Stimulated activated CD4-positive, alpha-beta T cell treated with anti-CD3 and anti-CD28 coated beads, Interleukin-1b, Interleukin-23, amount 100 ng/mL, for 4 hours (primary cell): ENCODE results near the gene ARFGAP1.

Experiments
- DNase-seq, 2 donors: peaks; one replicate each; pipeline ENCODE4 v3.0.0-alpha.2; 2020; ENCODE audit warnings: low read depth in 2 of 2

Gene ARFGAP1

DNA sequence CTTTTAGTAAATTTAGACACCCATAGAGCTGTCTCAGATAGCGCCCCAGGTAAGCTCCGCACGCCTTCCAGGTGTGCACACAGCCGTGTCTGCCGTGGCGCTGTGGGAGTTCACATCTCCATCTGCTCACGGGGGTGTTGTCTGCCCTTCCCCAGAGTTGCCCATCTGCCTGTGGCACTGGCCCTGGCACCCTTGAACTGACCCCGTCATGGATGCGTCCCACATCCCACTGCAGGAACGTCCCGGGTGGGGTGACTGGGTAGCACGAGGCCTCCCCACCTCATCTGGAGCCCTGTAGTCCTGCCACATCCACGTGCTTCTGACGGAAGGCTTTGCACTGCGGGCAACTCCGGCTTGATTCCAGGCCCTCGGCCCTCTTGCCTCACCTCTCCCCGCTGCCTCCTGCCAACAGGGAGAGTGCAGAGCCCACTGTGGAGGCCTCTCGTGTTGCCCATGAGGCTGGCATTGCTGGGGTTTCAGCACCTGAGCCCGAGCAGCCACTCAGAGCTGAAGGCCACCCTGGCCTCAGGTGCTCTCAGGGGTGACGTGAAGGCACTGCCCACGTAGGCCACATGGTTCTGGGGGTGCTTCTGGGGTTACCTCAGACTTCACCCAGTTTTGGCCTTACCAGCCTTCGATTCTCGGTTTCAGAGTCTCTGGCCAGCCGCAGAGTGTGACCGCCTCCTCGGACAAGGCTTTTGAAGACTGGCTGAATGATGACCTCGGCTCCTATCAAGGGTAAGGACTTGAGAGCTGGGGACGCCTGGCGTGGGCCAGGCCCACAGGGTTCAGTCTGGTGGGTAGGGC is 5.1 kb downstream of the ARFGAP1 start:
- no peak for DNase-seq

DNA sequence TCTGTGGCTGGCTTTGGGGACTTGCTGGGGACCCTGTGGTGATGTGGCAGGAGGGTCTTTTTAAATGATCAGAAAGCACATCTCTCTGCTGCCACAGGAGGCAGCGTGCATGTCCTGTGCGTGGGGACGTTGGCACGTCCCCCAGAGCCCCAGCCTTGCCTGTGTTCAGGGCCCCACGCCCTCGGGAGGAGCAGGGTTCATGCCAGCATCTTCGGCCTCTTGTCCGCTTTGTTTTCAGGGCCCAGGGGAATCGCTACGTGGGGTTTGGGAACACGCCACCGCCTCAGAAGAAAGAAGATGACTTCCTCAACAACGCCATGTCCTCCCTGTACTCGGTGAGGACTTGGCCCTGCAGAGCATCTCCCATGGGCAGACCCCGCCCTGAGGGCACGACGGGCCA is 6.0 kb downstream of the ARFGAP1 start:
- DNase-seq: no peak

DNA sequence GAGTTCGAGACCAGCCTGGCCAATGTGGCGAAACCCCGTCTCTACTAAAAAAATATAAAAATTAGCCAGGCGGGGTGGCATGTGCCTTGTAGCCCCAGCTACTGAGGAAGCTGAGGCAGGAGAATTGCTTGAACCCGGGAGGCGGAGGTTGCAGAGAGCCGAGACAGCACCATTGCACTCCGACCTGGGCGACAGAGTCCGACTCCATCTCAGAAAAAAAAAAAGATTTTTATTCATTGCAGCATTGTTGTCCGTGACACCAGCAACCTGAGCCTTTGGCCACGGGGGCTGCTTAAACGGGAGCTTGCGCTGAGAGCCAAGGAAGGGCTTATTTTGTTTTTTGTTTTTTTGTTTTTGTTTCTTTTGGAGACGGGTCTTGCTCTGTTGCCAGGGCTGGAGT is 7.3 kb downstream of the ARFGAP1 start:
- DNase-seq: no peak

DNA sequence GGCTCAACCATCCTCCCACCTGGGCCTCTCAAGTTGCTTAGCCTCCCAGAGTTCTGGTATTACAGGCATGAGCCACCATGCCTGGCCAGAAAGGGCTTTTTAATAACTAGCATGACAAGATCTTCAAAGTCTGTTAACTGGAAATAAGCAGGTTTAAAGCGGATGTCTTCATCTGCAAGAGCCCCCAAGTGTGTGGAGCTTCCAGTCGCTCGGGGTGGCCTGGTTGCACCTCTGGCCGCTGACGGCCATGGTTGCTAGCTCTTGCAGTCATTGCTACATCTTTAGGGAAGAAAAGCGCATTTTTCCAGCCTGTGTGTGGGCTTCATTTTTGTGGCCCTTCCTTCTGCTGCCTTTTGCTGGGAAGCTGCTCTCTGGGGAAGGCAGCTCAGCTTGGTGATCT is 7.8 kb downstream of the ARFGAP1 start:
- no peak for DNase-seq

DNA sequence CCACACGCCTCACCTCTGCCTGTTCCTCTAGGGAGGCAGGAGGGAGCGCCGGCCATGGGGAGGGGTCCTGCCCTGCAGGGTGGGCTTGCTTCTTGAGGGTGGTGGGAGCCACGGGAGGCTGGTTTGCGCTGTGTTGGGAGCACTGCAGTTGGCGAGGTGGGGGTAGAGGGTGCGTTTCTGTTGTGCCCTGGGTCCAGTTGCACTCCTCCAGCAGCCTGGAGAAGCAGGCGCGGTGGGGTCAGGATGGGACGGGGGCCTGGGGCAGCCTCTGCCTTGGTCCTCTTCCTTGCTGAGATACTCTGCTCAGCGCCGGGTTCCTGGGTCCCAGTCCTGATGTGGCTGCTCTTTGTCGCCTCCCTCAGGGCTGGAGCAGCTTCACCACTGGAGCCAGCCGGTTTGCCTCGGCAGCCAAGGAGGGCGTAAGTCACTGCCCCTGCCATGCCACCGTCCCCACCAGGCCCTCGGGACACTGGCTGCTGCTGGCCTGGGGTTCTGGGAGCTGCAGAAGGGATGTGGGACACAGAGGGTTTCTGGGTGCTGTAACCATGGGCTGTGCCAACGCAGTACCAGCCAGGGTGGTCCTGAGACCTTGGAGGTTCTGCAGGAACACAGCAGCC is 8.4 kb downstream of the ARFGAP1 start:
- DNase-seq: no peak

DNA sequence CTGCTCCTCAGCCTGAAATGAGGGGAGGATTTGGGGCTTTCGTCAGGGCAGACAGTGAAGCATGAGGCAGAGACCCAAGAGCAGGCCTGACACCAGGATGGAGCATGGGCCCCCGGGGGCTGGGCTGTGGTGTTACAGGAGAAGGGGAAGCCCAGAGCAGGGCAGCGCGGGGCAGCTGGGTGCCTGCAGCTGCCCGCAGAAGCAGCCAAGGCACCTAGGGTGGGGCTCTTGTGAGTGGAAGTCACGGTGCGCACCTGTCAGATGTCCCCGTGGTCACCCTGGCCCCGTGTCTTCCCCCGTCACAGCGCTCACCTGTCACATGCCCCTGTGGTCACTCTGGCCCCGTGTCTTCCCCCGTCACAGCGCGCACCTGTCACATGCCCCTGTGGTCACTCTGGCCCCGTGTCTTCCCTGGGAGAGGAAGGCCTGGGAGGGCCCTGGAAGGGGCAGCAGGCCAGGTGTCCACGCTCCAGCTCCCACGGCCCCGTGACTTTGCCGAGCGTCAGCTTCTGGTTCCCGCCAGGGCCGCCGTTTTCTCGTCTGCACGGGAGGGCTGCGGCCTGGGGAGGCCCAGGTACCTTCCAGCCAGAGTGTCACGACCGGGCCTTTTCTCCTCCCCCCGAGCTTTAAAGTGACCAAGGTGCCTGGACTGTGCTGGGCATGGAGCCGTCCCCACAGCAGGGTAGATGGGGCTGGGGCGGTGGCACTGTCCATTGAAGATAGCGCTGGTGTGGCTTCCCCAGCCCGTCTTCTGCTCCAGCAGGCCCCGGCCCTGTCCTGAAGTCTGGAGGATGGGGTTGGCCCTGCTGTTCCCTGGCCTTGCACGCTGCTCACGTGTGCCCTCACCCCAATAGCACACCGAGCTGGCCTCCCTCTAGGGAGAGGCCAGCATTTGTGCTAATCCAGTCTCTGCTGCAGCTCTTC is 9.4 kb downstream of the ARFGAP1 start:
- DNase-seq: no peak

DNA sequence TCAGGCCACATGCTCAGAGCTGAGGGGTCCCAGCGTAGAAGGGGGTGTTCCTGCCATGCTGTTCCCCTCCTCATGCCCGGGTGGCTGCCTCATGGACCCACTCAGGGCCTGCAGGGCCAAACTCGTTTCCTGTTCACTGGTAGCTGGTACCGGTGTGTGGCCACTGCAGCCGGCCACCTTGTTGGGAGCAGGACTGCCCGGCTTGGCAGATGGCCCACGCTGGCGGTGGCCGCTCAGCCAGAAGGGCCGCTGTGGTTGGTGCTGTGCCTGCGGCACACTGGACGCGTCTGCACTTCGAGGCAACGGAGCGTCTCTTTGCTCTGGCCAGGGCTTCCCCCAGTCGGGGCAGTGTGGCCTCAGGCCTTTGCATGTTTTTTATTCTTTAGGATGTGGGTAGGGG is 10.3 kb downstream of the ARFGAP1 start:
- DNase-seq: no peak

DNA sequence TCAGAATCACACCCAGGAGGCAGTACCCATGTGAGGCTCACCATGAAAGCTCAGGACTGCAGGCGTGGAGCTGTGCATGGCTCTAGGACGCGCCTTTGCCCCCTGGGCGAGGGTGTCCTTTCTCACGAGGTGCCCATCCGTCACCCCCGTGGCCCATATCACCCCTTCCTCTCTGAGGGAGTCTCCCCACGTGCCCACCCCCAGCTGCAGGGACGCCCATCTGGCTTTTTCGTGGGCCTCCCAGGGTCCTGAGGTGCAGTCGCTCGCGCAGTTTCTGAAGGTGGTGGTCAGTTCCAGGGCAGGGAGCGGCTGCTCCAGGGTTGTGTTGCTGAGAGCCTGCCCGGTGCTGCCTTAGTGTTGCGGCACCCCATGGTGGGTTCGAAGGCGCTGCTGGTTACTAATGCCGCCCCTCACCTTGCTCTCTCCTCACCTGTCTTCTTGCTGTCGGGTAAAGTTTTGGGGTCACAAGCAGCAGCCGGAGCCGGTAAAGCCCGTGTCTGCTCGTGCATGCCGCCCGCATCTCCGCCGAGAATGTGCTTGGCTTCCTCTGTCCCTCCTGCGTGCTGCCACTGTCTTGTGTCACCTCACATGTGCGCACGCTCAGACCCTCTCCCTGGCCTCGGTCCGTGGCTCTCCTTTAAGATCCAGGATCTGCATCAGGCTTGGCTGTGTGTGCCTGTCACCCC is 10.9 kb downstream of the ARFGAP1 start:
- DNase-seq: no peak

DNA sequence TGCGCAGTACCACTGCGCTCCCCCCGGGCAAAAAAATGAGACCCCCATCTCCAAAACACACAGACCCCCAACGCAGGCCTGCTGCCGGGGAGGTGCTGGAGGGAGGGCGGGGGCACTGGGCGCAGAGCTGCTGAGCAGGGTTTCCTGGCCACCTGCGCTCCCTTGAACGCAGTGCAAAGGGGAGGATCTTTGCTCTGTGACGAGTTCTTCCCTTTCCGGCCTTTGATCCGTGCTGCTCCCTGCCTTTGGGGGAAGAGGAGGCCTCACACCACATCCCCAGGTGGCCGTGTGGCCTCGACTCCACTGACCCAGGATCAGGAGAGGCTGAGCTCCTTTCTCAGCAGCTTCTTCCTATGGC is 11.4 kb downstream of the ARFGAP1 start:
- DNase-seq: no peak

DNA sequence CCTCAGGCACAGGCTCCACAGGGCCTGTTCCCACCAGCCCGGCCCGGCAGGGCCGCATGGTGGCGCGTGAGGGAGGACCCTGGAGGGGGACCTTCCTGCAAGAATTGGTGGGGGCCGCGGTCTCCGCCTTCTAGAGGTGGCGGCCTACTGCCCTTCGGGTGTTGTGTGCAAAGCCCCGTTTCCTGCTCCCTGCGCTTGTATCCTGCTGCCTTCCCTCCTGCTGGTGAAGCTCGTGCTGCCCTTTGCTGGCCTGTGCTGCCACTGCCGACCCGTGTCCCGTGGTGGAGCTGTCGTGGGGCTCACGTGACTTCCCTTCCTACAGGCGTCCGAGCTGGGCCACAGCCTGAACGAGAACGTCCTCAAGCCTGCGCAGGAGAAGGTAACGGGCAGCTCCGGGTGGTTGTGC is 11.9 kb downstream of the ARFGAP1 start:
- DNase-seq: no peak

DNA sequence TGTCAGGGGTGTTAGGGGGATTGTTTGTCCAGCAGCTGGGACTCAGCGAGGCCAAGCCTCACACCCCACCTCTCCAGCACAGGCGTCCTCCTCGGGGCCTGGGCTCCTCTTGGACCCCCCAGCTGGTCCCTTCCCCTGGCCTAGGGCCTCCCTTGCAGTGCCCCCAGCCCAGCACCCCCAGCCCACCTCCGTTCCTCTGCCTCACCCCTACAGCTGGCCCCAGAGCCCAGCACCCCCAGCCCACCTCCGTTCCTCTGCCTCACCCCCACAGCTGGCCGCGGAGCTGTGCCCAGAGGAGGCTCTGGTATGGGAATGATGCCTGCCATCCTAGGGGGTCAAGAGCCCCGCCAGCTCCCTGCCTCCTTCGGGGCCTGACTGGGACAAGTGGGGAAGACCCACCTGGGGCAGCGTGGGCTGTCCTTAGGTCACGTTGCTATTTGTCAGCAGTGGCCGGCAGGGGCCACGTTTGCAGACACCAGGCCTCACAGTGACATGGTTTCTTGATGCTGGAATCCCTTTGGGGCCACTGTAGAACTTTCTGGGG is 12.4 kb downstream of the ARFGAP1 start:
- no peak for DNase-seq

DNA sequence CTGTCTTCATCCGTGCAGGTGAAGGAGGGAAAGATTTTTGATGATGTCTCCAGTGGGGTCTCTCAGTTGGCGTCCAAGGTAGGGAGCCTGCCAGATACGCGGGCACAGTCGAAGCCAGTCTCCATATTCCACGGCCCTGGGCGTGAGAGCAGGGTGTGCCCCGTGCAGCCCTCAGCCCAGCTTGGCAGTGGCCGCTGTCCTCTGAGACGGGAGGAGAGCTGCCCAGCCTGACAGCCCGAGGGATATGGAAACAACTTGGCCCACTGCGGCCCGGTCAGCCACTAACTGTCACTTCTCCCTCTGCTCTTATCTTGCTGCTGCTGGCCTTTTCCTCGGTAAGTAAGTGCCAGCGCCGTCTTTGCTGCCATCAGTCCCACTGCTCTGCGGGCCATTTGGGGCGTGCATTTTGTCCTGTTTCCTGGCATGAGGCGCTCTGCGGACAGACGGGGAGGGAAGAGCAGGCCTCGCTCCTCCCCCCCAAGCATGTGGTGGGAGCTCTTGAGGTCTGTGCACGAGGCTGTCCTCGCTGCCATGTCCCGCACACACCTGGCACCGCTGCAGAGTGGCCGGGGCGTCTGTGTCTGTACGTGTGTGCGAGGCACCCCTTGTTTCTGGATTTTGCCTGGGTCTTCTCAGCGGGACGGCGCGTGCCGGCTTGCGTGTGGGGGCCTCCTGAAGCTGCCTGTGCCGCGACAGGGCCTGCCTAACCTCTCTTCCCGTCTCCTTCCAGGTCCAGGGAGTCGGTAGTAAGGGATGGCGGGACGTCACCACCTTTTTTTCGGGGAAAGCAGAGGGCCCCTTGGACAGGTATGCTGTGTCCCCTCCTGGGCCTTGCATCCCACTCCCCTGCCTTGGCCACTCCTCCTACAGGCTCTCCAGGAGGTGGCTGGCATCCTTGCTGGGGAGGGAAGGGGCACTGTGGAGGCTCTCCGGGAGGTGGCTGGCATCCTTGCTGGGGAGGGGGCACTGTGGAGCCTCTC is 13.3 kb downstream of the ARFGAP1 start:
- no peak for DNase-seq

DNA sequence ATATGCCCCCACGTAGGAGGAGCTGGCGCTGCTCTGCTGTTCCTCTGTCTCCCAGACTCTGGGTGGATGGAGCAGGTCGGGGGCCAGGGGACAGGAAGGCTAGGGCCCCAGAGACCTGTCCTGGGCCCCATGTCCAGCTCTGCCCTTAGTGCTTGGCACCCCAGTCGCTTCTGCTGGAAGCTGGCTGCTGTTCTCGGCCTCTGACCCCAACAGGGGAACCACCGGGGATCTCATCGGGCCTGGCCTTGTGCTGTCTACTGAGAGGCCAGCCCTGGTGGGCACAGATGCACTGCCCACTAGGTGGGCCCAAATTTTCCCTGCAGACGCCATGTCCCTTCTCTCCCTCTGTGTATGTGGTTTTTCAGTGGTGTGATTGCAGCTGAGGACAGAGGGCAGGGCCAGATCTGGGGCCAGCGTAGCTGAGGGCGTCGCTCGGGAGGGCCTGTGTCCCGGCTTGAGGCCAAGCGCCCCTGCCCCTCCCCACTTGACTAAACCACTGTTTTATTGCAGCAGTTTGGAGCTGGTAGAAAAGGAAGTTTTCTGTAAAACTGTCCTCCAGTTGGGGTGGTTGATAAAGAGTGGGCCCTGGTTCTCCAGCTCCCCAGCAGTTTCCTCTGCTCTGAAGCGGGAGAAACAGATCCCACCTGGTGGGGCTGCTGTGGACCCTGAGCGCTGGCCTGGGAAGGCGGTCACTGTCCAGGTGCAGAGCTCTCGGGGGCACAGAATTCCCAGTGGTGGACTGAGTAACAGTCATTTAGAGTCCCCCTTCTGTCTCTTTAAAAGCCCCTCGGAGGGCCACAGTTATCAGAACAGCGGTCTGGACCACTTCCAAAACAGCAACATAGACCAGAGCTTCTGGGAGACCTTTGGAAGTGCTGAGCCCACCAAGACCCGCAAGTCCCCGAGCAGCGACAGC is 14.4 kb downstream of the ARFGAP1 start:
- DNase-seq: no peak

DNA sequence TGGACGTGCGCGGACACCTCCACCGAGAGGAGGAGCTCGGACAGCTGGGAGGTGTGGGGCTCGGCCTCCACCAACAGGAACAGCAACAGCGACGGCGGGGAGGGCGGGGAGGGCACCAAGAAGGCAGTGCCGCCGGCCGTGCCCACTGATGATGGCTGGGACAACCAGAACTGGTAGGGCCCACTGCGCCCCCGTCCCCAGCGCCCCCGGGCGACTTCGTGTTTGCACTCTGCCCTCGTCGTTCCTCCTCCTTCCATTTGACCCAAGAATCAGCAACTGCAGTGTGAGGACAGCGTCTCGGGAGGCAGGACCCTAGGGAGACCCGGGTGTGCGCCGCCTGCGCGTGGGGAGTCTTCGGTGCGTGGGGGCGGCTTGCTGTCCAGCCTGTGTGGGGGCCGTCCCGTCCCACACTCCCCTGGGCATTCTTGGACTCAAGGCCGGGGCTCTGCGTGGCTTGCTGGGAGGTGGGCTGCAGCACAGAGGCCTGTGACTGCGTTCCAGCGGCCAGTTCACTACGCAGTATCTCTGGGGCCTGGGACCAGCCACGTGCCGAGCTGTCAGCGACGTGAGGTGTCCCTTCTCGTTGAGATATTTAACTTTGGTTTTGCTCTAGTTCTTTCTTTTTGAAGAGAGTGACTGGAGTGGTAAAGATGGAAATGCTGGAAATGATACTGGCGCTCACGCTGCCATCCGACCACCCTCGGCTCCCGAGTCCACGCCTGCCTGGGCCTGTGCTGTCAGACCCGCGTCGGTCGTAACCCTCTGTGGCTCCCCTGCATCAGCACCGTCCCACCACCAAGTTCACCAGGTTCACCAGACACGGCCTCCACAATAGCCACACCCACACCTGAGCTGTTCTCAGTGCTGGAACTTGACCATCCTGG is 15.3 kb downstream of the ARFGAP1 start:
- no peak for DNase-seq

DNA sequence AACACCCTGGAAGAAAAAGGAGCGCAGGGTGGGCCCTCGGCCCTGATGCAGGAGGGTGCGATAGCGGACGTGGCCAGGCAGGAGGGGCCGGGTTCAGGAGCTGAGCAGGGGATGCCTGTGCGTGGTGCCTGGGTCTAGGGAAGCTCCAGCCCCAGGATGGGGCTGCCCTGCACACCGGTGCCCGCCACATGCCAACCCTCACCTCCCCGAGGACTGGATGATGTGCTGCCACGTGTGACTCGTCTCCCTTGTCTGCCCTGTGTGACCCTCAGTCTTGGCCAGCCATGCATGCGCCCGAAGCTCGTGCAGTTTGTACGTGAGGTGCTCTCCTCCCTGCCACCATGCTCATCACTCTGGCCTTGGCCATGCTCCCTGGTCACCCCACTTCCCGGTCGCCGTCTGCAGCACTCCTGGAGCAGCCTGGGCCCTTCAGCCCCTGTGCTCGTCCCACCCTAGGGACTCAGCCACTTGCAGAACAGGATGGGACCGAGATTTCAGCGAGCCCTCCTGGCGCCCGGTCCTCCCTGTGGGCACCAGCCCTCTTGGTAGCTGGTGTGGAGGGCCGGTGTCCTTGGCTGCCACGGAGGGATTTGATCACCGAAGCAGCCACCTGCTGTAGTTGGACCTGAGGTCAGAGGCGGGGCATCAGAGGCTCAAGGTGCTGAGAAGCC is 16.1 kb downstream of the ARFGAP1 start:
- no peak for DNase-seq

DNA sequence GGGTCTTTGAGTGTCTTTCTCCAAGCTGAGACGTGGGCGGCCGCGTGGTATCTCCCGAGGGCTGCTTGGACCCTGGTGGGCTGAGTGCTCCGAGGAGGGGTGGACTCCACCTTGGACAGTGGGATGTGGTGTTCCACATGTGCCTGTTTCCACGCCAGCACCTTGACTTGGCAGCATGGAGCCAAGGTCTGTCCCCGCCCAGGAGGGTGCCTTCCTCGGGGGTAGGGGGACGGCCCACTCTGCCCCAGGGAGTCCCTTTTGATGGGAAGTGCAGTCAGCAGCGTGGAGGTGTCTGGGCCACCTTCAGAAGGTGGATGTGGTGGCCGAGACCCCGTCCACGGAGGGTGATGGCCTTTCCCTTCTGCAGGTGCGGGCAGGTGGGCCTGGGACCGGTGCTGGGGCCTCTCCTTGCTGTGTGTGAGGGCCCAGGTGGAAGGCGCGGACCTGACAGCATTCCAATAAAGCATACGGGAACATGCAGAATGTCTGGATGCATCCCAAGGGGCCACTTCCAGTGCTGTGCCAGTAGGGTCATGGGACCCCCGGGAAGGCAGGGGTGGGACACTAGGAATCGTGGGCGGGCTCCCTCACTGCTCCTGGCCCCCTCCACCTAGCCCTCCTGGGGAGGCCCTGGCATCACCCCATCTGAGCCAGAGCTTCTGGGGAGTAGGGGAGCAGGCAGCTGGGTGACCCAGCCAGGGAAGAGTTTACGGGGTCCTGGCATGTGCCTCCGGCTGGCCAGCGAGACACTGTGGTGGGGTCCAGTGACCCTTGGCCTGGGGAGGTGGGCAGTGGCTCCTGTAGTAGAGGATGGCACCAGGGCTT is 16.9 kb downstream of the ARFGAP1 start:
- DNase-seq: no peak

DNA sequence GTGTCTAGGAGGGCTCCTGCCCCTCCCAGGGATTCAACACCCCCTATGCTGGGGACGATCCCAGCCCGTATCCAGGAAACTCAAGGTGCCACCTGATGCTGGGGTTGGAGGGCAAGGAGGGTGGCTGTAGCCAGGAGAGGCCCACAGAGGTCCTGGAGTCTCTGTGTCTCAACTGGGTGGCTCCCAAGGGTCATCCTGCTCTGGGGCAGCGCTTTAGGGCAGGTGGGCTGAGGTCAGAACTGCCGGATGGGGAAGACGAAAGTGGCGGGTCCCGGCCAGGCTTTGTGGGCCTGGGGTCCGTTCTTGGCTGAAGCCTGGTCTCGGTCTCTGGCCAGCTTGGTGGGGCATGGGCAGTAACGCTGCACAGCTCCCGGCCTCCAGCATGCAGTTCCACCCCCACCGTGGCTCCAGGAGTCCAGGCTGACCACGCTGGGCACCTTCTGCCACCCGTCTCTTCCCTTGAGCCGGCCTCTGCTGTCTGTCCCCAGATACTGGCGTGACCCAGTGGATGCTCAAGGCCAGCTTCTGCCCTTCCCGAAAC is 17.6 kb downstream of the ARFGAP1 start:
- DNase-seq: no peak
